Measurements from ENCODE around the gene SORCS2. TPM values are rescaled to one million over a fixed set of nuclear protein-coding genes. Genes with fewer than 3 reads are reported as not detected.
"Not testable (repeated sequence)": the region's sequence is repeated elsewhere in the genome, so short reads cannot be mapped to it uniquely, and the experiment has no call there.

SORCS2 gene
- total RNA-seq, 1 donor from 2014 or later: 2.8 TPM

DNA sequence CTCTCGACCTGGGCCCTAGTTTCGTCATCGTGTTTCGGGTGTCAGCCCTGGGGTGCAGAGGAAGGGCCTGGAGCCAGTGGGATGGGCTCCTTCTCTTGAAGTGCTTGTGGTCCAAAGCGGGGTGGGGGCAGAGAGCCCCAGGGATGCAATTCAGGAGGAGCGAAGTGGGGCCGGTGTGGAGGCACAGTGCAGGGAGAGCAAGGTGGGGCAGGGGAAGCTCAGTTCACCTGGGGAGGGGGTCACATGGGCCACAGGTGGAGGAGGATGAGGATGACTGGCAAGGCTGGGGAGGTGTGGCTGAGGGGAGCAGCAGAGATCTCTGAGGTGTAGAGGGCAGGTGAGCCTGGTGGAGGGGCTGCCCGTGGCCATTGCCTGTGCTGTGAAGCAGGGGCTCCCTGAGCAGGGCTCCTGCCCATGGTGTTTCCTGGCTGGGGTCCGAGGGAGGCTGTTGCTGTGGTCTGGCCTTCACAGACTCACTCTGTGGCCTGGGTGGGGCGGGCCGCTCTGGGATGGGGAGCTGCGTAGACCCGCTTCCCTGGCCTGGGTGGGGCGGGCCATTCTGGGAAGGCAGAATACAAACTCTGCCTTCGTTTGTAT is 6.9 kb downstream of the SORCS2 start:
- no peak for DNase-seq (ENCODE audit: low read depth)

DNA sequence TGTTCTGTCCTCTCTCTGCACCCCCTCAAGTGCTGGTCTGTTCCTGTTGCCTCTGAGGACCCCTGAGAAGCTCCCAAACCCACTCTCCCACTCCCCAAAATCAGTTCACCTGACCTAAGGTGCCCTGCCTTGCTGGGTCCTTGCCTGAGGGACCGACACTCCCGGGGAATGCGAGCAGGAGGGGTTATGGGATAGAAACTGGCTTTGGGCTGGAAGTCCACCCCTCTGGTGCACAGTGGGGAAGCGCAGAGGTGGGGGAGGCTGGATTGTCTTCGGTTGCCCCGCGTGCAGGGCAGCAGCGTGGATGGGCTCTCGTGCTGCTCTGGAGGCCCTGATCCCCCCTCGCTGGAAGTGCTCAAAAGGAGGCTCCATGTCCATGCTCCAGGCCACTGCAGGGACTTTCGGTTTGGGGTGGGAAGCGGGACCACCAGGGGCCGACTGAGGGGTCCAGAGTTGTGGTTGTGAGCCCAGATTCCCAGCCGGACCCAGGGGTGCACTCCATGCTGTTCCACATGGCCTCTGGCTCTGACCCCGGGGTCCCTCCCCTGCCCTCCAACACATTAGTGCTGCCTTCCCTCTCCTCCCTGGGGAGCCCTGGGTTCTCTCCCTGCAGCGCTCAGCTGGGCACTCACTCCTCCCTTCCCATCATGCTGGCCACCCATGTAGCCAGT is 7.6 kb downstream of the SORCS2 start:
- no peak for DNase-seq (ENCODE audit: low read depth)

DNA sequence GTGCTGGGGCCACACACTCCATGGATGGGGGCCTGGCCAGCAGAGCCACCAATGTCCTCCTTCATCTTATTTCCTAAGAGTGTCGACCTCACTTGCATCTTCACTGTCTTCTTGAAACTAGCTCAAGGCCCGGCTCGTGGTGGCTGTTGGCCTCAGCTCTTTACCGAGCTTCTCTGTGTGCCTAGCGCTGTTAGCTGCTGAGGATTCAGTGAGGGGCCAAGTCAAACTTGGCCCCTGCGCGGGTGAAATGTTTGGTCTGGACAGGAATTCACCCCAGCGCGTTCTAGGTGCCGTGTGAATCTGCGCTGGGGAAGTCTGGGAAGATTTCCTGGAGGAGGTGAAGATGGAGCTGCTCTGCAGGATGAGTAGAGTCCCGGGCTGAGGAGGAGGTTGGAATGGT is 8.5 kb downstream of the SORCS2 start:
- no peak for DNase-seq (ENCODE audit: low read depth)

DNA sequence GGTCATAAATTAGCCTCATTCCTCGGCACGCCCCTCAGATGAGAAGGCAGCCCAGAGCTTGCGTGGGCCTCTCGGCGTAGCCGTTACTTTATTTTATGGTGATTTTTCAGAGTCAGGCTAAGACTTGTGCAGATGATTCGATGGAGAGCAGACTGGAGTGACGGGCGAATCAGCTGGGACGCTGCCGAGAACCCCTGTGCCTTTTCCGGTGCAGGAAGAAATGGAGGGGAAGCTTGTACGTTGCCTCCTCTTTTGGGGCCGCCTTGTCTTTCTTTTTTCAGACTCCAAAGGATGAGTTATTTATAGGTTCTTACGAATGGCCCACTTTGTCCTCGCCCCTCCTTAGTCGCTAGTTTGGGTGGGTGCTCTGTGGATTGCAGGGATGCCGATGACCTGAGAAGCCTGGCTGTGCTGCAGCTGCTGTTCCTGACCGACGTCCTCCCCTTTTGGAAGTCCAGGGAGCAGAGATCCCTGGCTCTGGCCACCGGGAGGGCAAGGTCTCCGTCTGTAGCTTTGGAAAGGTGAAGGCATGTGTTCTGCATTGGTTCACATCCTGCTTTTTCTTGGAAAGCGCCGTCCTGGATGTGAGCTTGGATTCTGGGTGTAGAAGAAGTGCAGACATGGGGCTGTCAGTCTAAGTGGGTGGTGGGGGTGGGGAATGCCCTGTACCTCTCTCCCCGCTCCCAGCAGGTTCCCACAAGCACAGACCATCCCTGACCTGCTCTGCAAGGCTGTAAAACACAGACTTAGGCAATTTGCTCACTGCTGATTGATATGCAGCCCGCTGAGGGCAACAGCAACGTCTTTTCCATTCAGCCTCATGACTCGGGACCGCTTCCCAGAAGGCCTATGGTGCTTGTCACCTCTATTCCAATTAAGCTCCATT is 9.3 kb downstream of the SORCS2 start:
- DNase-seq (ENCODE audit: low read depth): peak; percentile 91

DNA sequence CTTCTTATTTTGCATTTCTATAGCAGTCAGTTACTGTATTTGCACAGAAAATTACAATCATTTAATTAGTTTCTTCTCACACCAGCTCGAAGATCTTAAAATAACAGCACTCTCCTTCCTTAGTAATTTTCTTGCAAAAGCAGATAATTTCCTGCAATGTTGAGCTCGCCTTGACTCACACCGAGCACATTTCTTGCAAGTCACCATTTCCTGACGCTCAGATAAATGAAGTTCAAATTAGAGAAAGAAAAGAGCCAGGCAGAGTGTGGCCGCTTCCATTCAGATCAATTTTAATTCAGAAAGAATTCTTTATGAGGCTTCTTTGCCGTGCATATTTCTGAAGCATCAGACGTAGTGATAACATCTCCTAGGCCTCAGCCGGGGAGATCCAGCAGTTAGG is 10.1 kb downstream of the SORCS2 start:
- DNase-seq (ENCODE audit: low read depth): no peak

DNA sequence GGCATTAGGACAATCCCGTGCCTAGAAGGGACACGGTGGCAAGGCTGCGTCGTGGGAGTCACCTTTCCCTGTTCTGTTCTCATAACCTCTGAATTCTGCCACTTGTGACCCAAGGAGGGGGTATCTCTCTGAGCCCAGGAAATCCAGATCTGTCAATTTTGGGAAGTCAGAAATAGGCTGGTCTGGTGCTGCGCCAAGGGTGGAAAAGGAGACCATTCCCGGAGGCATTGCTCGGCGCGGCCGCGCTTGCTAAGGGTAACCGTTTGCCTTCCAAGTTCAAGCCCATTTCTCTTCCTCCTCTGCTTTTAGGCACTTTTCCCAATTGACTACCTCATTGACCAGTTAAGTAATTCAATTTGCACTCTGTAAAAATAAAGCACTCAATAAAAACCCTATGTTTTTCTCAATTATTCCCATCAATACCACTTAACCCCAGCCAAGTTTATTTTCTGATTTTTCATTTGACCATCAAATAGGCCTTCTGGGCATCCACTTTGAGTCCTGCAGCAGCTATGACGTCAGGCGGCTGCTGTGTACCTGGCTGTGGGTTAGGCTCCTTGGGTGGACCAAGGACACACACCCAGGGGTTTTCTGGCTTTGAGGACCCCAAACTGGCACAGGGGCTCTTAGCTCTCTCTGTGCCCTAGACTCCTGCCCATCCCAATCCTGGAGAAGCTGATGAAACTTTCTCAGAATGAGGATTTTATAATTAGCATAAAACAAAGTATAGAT is 12.5 kb downstream of the SORCS2 start:
- no peak for DNase-seq (ENCODE audit: low read depth)

DNA sequence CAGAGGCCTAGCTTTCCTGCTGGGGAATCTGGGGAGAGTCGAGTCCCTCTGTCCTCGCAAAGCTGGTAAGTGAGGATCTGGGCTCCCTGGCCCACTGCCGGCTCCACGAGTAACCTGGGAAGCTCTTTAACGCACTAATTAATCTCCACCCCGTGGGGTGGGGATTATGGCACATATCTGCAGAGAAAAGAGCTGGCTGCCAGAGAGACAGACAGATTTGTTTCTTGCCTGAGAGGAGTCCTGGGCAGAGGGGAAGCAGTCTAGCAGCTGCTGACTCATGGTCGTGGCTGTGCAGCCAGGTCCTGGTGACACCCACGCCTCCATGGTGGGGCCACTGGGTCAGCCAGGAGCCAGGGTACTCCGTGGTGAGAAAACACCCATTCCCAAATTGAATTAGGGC is 14.0 kb downstream of the SORCS2 start:
- peak; percentile 72 for DNase-seq (ENCODE audit: low read depth)

DNA sequence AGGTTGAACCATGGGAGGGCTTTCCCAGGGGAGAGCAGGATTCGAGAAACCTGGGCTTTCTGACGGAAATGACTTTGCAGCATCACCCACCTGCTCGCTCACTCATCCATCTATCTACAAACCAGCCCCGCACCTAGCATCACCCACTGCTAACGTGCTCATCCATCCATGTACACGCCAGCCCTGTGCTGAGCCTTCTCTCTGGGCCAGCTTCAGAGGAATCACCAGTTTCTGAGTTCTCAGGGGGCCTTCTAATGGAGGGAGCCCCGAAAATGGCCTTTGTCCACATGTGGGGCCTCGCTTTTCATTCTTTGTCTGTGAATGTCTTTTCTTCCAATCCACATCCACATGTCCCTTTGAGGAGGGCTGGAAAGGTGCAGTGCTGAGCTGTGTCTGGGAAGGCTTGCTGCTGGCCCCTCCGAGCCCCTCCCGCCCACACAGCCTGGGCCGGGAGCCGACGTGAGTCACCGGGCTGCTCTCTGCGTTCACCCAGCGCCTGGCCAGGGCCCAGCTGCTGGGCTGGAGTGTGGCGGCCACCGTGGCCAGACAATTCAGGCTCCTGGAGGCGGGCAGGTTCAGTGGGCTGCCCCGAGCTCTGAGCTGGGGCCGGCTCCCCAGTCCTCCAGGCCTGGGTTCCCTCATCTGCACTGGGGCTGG is 14.7 kb downstream of the SORCS2 start:
- peak; percentile 90 for DNase-seq (ENCODE audit: low read depth)

DNA sequence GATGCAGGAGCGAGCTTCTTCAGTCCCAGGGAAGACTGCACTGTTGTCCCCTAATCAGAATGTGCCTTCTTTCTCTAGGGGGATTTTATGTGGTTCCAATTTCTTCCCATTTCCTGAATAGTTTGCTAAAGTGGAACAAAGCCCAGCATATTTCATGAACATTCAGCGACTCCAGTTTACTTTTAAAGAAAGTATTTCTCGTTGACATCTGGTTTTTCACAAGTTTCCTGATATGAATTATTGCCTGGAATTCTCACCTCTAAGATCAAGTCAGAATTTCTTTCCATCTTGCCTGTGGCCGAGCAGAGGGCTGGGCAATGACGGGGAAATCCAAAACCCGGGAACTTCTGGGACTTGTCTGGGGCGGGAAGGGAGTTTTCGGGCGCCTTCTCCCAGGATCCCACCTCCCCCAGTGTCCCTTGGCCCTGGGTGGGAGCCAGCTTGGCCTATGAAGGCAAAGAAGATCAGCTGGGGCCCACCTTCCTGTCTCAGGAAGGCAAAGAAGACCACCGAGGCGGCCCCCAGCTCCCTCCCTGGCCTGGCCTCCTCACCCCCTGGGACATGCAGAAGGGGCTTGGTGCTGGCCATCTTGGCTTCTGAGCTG is 15.4 kb downstream of the SORCS2 start:
- no peak for DNase-seq (ENCODE audit: low read depth)

DNA sequence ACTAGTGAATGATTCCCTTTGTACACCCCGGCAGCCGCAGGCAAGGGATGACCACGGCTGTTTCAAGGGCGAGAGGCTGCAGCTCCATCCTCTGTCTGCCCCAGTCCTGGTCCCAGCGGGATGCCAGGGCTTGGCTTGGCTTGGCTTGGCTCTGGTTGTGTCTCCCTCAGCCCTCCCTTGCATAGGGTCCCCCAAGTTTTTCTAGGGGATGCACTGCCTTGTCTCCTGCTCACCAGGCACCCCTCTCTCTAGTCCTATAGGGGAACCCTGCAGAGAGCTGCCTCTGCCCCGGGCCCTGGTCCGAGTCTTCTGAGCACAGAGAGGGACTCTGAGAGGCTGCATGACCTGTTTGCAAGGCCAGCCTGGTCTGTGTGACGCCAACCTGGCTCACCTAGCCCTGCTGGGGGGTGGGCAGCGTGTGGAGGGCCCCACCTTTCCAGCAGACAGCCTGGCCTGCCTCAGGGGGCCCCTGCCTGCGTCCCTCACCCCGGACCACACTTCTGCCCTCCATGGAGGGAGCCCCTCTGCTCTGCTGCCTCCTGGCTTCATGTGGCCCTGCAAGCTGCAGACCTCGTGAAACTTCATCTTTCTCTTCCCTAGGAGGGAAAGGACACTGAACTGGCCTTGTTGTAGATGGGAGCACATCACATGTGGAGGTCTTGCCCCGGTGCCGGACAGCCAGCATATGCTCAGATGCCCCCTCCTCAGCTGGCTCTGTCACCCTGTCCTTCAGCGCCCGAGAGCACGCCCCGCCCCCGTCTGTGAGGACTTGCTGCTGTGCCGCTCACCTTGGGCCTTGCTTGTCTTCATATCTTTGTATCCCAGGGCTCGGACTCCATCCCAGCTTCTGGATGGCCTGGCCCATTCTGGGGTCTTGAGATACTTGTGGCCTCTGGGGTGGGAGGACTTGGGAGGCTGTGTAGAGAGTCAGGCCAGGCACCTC is 16.4 kb downstream of the SORCS2 start:
- DNase-seq (ENCODE audit: low read depth): no peak

DNA sequence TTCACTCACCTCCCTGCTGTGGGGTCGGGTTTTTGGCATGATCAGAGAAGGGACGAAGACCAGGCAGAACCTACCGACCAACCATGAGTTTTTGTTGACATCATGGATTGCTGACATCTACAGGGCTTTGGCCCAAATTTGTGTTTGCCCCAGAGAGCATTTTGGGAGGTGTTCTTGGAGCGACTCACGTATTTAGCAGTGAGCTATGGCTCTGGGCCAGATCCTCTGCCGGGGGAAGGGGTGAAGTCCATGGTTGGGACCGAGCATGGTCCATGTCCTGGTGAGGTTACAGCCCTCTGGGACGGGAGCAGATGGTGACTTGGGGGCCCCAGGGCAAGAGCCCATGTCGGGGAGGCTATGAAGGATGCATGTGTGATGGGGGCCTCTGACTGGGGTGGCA is 17.4 kb downstream of the SORCS2 start:
- no peak for DNase-seq (ENCODE audit: low read depth)

DNA sequence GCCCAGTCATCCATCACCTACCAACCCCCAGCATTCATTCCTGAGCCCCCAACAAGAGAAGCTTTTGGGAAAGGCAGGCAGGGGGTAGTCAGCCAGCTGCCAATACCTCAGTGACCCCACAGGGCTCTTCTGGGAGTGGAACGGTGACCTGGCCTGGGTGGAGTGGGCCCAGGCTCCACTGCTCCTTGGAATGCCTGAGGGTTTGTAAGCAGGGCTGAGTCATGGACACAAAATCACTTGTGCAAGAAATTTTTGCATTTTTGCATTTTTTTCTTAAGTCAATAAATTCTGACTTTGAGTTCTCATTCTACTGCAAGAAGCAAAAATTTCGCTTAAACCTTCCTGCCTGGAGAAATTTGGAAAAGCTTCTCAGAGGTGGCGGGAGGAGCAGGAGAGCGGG is 18.5 kb downstream of the SORCS2 start:
- peak; percentile 48 for DNase-seq (ENCODE audit: low read depth)

DNA sequence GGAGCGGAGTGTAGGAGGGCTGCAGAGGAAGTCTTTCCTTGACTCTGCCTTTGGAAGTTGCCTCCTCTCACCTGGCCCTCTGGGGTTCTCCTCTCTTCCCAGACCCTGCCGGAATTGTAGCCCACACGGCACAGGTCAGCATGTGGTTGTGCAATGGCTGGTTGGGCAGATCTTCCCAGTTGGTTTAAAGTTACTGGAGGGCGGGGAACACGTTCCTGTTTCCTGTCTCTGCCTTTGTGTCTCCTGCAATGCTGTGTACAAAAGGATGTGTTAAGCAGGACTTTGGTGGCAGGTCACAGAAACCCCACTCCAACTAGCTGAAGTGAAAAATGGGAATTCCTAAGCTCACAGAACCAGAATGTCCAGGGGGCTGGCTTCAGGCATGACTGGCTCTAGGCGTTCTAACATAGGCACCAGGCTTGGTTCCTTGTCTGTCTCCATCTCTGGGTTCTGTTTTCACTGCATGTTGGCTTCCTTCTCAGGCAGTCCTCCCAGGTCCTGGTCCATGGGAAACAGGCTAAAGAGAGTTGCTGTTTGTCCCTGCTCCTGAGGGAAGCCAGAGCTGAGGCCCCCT is 19.9 kb downstream of the SORCS2 start:
- DNase-seq (ENCODE audit: low read depth): no peak

DNA sequence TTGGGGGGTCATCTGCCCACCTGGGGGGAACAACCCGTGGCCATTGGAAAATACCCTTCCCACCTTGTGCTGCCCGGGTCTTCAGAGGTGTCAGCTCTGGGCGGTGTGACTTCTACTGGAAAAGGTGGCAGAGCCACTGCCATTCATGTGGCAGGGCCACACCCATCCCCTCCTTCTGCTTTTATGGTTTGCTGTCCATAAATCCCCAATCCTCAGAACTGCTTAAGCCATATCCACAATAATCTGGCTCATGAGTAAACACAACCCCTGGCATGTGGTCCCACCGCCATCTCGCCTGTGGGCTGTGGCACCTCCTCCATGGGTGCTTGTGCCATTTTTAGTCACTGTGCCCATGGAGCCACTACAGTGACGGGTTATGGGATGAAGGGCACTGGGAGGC is 20.6 kb downstream of the SORCS2 start:
- no peak for DNase-seq (ENCODE audit: low read depth)

DNA sequence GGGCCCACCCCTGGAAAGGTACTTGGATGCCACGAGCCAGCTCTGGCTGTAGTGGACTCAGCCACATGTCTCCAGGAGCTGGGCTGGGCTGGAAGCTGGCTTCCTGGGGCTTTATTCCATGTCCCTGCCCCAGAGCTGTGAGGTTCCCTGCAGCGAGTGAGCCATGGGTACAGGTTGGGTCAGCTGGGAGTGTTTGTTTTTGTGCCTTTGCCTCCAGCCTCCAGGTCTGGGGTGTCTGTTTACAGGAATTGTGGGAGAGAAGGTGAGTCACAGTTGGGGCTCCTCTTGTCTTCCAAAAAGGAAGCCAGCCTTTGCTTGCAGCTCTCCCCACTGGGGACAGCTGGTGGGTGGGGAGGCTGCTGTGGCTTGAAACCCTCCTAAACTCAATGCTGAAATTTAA is 21.5 kb downstream of the SORCS2 start:
- no peak for DNase-seq (ENCODE audit: low read depth)

DNA sequence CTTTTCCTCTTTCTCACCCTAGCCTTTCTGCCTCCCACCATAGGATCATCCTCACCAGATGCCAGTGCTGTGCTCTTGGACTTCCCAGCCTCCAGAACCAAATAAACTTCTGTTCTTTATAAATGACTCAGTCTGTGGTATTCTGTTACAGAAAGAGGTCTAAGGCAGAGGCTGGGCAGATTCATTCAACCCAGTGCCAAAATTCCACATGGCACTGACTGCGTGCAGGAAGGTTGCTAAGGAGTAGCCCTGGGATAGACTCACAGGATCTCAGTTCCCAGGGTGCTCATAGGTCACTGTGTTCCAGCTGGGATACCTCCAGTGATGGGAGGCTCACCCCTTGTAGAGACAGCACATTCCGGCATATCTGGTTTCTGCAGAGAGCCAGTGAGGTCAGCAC is 22.0 kb downstream of the SORCS2 start:
- DNase-seq (ENCODE audit: low read depth): no peak

DNA sequence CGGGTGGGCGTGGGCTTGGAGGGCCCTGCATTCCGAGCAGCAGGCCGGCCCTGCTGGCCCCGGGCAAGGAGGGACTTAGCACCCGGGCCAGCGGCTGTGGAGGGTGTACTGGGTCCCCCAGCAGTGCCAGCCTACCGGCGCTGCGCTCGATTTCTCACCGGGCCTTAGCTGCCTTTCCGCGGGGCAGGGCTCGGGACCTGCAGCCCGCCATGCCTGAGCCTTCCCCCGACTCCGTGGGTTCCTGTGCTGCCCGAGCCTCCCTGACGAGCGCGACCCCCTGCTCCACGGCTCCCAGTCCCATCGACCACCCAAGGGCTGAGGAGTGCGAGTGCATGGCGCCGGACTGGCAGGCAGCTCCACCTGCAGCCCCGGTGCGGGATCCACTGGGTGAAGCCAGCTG is 22.8 kb downstream of the SORCS2 start:
- DNase-seq (ENCODE audit: low read depth): not testable (repeated sequence)

DNA sequence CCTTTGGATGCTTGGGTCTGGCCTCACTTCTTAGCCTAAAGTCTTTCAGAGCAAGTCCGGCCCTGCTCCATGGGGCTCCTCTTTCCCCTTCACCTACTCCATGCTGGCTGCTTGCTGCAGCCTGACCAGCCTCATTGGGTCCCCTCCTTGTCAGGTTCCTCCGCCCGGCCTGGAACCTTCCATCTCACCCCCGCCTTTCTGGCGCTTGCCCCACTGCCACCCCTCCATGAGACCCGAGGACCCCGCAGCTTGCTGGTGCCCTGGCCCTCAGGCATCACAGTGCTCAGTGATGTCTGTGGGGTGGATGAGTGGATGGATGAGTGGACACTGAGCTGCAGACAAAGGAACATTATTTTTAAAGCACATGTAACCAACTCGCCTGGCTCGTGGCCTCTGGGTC is 24.7 kb downstream of the SORCS2 start:
- DNase-seq (ENCODE audit: low read depth): no peak

Data from myocyte (in vitro differentiated cells).